AG09309 (cell line): Measurements from ENCODE around the gene SH3BP2.

Source experiments
- DNase-seq: peaks from one replicate; pipeline ENCODE4 v3.0.0-alpha.2; 2010; ENCODE audit warnings: low read depth
- H3K4me3 ChIP-seq: 2 replicates; pipeline ENCODE4 v1.5.1; 2011; ENCODE audit warnings: mild to moderate bottlenecking, low read depth, low read length, moderate library complexity; ENCODE audit not compliant: control insufficient read depth
- TF ChIP-seq, protein P1 (sequence below): IDR thresholded peaks from 2 replicates; pipeline ENCODE4 v1.5.1; 2011; ENCODE audit warnings: mild to moderate bottlenecking, low read depth, low read length, inconsistent platforms; ENCODE audit not compliant: insufficient read depth, control insufficient read depth; ENCODE audit errors: missing control alignments

The SH3BP2 gene

DNA sequence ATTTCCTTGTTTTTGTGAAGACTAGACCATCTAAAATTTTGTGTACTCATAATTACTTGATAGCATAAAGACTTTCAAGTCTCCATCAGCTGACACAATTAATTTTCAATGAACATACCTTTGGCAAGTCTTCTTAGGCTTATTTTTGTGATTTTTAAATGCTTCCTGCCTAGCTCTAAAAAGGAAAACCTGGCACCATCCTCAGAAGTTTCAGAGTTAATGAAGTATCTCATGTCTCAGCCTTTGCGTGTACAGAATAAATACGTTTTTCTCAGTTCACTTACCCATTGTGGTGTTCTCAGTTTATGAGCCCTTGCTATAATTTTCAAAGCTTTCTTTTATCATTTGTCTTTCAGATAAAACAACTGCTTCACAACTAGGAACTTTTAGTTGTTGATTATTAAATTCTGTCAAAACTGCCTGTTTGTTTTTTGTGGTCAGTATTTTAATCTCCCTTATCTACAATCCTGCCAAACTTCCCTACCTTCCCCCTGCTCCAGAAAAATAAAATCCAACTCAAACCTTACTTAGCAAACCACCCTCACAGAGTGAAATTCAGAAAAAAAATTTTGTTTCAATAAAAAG is 72.4 kb downstream of the SH3BP2 start:
- TF ChIP-seq, protein P1, sequence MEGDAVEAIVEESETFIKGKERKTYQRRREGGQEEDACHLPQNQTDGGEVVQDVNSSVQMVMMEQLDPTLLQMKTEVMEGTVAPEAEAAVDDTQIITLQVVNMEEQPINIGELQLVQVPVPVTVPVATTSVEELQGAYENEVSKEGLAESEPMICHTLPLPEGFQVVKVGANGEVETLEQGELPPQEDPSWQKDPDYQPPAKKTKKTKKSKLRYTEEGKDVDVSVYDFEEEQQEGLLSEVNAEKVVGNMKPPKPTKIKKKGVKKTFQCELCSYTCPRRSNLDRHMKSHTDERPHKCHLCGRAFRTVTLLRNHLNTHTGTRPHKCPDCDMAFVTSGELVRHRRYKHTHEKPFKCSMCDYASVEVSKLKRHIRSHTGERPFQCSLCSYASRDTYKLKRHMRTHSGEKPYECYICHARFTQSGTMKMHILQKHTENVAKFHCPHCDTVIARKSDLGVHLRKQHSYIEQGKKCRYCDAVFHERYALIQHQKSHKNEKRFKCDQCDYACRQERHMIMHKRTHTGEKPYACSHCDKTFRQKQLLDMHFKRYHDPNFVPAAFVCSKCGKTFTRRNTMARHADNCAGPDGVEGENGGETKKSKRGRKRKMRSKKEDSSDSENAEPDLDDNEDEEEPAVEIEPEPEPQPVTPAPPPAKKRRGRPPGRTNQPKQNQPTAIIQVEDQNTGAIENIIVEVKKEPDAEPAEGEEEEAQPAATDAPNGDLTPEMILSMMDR: no peak
- no peak for DNase-seq
- H3K4me3 ChIP-seq: no peak overlapping the region

DNA sequence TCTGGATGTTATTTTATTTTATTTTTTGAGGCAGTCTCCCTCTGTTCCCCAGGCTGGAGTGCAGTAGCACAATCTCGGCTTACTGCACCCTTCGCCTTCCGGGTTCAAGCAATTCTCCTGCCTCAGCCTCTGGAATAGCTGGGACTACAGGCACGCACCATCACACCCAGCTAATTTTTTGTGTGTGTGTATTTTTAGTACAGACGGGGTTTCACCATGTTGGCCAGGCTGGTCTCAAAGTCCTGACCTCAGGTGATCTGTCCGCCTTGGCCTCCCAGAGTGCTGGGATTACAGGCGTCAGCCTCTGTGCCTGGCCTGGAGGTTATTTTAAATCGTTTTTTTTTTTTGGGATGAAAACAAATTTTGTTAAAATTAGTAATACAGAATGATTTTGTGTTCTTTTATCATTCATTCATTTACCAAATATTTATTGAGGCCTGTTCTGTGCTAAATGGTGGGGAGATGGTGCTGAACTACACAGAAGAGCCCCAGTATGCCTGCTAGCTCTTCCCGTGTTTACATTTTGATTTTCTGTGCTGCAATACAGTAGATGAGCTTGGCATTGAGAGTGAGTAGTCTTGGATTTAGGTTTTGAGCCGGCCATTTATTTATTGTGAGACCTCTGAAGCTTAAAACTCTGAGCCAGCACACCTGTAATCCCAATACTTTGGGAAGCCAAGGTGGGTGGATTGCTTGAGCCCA is 73.4 kb downstream of the SH3BP2 start:
- DNase-seq: no peak
- TF ChIP-seq, protein P1: no peak
- H3K4me3 ChIP-seq: no peak overlapping the region

DNA sequence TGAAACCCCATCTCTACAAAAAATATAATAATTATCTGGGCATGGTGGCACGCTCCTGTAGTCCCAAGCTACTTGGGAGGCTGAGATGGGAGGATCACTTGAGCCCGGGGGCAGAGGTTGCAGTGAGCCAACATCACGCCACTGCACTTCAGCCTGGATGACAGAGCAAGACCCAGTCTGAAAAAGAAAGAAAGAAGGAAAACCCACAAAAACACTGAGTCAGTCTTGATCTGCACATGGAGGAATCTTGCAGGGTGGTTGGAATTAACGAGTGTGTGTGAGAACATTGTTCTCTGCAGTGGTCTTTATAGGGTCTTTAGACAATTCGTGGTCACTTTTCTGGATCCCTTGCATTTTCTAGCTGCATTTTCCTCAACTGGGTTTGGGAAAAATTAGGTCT is 74.0 kb downstream of the SH3BP2 start:
- DNase-seq: no peak
- H3K4me3 ChIP-seq: no peak overlapping the region
- TF ChIP-seq, protein P1: no peak

DNA sequence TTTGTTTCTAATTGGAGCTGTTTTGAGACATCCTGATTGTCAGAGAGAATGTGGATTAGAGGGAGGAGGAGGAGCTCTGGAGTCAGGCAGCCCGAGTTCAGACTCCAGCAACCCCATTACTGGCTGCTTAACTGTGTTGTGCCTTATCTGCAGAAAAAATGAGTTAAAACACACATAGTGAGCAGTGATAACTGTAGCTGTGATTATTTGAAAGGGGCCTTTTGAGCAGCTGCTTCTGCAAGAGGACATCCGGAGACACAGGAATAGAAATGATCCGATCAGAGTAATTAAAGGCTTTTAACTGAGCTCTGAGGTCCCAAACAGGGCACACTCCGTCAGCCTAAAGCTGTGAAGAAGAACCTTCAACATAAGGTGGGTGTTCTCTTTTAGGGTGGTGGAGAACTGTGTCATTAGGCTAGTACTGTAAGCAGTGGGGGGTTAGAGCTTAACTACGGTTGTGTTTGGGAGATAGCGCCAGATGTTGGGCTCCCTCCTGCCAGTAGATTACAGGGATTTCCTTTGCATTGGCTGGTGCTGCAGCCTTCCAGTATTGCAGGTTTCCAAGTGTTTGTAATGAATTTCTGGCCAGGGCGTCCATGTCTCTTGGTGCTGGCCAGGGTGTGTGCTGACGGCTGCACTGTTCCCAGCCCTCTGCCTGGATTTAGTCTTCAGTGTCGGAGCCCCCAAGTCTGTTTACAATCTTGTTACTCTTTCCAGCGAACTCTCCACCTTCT is 75.0 kb downstream of the SH3BP2 start:
- TF ChIP-seq, protein P1: no peak
- H3K4me3 ChIP-seq: no peak overlapping the region
- no peak for DNase-seq

DNA sequence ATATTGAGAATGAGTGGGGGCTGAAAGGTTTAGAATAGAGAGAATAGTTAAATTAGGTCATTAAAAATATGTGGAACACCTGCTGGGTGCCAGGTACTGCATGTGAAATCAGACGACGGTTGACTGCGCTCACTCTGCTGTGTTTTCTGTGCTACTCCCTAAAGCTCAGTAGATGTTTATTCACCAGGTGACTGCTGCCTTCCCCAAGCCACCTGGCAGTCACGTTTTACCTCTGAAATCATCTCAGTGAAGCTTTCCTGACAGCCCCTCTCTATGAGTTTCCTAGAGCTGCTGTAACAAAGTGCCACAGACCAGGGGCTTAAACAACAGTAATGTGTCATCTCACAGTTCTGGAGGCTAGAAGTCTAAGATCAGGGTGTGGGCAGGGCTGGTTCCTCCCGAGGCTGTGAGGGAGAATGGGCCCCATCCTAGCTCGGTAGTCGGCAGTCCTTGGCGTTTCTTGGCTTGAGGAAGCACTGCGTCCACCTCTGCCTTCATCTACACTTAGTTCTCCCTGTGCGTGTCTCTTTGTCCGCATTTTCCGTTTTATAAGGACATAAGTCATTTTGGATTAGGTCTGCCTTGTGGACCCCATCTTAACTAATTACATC is 76.1 kb downstream of the SH3BP2 start:
- no peak overlapping the region for H3K4me3 ChIP-seq
- TF ChIP-seq, protein P1: no peak

DNA sequence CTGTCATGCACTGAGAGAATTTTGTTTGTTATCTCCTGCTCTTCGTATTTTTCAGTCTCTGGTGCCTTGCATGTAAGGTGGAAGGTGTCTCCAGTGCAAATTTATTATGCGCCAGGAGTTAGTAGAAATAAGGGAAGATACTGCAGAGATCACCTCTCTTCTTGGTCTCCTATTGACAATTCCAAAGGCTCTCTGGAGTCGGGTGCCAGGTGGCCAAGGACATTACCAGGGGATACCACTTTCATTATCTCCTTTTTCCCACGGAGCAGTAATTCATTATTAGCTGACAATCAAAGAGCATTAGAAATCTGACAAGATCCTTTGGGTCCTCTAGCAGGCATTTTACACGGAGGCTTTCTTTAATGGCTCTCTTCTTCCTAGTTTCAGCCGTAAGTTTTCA is 76.8 kb downstream of the SH3BP2 start:
- DNase-seq: no peak
- TF ChIP-seq, protein P1: no peak
- H3K4me3 ChIP-seq: no peak overlapping the region

More for the DNA sequence above, 76.1 kb downstream of the SH3BP2 start:
- DNase-seq: no peak
